Large intestine (tissue), 3 donors: ENCODE data around the gene HIC2. TPM values are rescaled to one million over a fixed set of nuclear protein-coding genes. Genes with fewer than 3 reads are reported as not detected.
"Not testable (repeated sequence)": the region's sequence is repeated elsewhere in the genome, so short reads cannot be mapped to it uniquely, and the experiment has no call there.

Experiments used
- DNase-seq, 2 donors: peaks; one replicate each; pipeline versions ENCODE4 v3.0.0 to v3.0.0-alpha.2; 2013
- H3K27ac ChIP-seq: one replicate; pipeline ENCODE4 v1.5.1; 2013; ENCODE audit warnings: low read length
- H3K27me3 ChIP-seq: 2 replicates; pipeline ENCODE4 v1.6.1; 2013; ENCODE audit warnings: low read length; ENCODE audit not compliant: control insufficient read depth, insufficient read depth
- H3K36me3 ChIP-seq: 2 replicates; pipeline ENCODE4 v1.6.1; 2013; ENCODE audit warnings: low read length; ENCODE audit not compliant: control insufficient read depth, insufficient read depth
- H3K4me1 ChIP-seq: one replicate; pipeline ENCODE4 v1.6.1; 2013; ENCODE audit warnings: low read length; ENCODE audit not compliant: control insufficient read depth, insufficient read depth
- H3K4me3 ChIP-seq: one replicate; pipeline ENCODE4 v1.5.1; 2013; ENCODE audit warnings: low read length
- H3K9me3 ChIP-seq: one replicate; pipeline ENCODE4 v1.6.1; 2013; ENCODE audit warnings: mild to moderate bottlenecking, low read depth, low read length, moderate library complexity; ENCODE audit not compliant: control insufficient read depth
- WGBS: methylation state at CpG from one replicate; pipeline ENCODE4 v1.1.5; 2013; ENCODE audit warnings: low lambda C conversion rate; ENCODE audit not compliant: insufficient coverage; 5-methylcytosine and 5-hydroxymethylcytosine counted together
- polyA plus RNA-seq: library from polyadenylated mRNA; unstranded; fragments of 120-200 nt; gene quantifications from one replicate; pipeline ENCODE4 v1.2.1, GENCODE V29; 2013

Gene HIC2
- polyA plus RNA-seq, 1 donor = 24.4 TPM

DNA sequence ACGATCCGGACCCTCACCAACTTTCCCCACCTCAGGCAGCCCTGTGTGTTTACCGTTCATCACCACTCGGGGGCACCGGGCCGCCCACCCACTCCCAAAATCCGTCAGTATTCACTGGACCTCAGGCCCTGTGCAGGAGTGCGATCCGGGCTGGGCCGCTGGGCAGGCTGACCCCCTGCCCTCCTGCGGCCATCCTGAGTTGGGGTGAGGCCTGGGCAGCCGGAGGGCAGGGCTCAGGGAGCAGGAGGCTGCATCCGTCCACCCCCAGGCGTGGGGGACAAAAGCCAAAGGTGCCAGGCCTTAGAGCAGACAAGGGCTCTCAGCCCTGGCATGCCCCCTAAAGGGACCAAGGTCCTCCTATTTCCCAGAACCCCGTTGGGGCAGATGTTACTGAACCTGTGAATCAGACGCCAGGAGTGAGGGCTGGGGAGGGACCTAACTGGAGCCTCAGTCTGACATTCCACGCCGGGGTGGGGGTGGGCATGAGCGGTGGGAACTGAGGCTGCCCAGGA lies 33.2 kb downstream of the HIC2 start:
- no peak for DNase-seq
- no CpG with 5 or more reads among the region's 19 CpGs for WGBS
- H3K36me3 ChIP-seq = peaks cover 33% of the 10 kb centered on the region

DNA sequence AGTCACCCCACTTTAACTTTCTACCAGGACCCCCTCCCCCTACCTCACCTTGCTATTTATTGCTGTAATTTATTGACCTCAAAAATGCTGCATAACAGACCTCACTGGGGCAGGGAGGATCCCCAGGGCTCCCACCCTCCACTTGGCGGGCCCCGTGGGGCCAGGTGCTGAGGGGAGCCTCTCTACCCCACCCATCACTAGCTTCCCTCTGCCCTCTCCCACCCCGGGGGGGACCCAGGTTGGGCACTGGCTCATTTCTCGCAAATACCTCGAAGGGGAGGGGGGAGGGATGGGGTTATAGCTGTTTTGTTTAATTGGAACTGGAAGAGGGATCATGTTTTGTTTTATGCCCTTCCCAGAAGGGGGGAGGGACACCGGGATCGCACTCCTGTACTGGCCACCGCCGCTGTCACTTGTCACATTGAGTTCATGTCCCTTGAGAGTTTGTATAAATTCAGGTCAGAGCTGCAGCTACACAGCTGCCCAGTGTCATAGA lies 33.7 kb downstream of the HIC2 start:
- H3K27ac ChIP-seq = no peak overlapping the region
- whole genome bisulfite sequencing = no CpG with 5 or more reads among the region's 9 CpGs
- DNase-seq = no peak
- H3K36me3 ChIP-seq = peaks cover 27% of the 10 kb centered on the region
- no peak overlapping the region for H3K4me3 ChIP-seq
- H3K9me3 ChIP-seq = no peaks in the 10 kb centered on the region
- H3K4me1 ChIP-seq = peaks cover 2% of the 10 kb centered on the region
- no peaks in the 10 kb centered on the region for H3K27me3 ChIP-seq

More for the DNA sequence above, 33.2 kb downstream of the HIC2 start:
- Histone ChIP-seq H3K4me3 (no peak overlapping the region), H3K9me3 (no peaks in the 10 kb centered on the region), H3K4me1 (peaks cover 2% of the 10 kb centered on the region), H3K27ac (no peak overlapping the region), H3K27me3 (no peaks in the 10 kb centered on the region)

DNA sequence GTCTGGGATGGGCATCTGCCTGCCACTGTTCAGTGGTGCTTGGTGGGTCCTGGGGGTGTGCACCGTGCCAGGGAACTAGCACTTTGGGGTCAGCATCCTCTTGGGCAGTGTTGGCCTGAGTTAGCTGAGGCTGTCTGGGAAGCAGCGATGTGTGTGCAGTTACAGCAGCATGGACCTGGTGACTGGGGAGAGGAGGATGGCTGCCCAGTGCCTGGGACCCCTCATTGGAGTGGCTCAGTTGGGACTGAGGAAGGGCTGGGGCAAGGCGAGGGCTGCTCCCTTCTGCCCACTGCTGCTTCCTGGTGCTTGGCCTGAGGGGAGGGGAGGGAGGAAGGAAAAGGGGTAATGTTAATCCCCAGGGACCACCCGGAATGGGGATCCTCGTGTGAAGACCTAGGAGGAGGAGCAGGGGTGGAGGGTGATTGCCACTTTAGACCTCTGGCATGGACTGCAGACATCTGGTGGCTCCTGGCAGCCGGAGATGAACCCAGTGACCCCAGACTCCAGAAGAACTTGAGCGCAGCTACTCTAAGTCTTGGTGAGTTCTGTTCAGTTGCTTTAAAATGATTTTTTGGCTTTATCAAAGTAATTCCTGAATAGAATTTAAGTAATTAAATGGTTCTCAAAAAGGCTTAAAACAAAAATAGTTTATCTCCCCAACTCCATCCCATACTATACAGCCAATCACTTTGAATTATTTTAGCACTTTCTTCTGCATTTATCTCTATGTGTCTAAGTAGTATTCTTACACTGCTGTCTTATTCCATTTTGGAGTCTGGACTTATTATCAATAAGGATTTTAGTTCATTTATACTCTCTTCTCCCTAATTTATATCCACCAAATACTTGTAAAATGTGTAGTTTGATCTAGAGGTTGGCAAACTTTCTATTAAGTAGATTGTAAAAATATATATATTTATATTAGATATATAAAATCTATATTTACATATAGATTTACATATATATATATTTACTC lies 34.7 kb downstream of the HIC2 start:
- Histone ChIP-seq H3K4me1 (peaks cover 2% of the 10 kb centered on the region), H3K9me3 (no peaks in the 10 kb centered on the region), H3K4me3 (no peak overlapping the region), H3K27me3 (no peaks in the 10 kb centered on the region), H3K36me3 (peaks cover 18% of the 10 kb centered on the region), H3K27ac (no peak overlapping the region)
- DNase-seq = no peak
- no CpG with 5 or more reads among the region's 7 CpGs for whole genome bisulfite sequencing

DNA sequence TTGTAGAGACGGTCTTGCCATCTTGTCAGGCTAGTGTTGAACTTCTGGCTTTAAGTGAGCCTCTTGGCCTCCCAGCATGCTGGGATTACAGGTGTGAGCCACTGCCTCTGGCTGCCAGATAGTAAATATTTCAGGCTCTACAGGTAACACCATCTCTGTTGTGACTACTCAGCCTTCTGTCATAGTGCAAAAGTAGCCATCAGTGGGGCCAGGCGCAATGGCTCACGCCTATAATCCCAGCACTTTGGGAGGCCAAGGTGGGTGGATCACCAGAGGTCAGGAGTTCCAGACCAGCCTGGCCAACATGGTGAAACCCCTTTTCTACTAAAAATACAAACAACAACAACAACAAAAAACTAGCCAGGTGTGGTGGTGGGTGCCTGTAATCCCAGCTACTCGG lies 35.5 kb downstream of the HIC2 start:
- DNase-seq, H3K4me3 ChIP-seq, H3K9me3 ChIP-seq, H3K4me1 ChIP-seq, H3K36me3 ChIP-seq, H3K27me3 ChIP-seq, H3K27ac ChIP-seq: not testable (repeated sequence)
- no CpG with 5 or more reads among the region's 4 CpGs for WGBS

- not testable (repeated sequence) for DNase-seq, H3K27me3 ChIP-seq, H3K4me1 ChIP-seq, H3K9me3 ChIP-seq, H3K36me3 ChIP-seq, H3K4me3 ChIP-seq, H3K27ac ChIP-seq
- no CpG with 5 or more reads among the region's 9 CpGs for WGBS
Measured at GRCh38 chr22:21454998-21455333, 37.8 kb downstream of the HIC2 start.

DNA sequence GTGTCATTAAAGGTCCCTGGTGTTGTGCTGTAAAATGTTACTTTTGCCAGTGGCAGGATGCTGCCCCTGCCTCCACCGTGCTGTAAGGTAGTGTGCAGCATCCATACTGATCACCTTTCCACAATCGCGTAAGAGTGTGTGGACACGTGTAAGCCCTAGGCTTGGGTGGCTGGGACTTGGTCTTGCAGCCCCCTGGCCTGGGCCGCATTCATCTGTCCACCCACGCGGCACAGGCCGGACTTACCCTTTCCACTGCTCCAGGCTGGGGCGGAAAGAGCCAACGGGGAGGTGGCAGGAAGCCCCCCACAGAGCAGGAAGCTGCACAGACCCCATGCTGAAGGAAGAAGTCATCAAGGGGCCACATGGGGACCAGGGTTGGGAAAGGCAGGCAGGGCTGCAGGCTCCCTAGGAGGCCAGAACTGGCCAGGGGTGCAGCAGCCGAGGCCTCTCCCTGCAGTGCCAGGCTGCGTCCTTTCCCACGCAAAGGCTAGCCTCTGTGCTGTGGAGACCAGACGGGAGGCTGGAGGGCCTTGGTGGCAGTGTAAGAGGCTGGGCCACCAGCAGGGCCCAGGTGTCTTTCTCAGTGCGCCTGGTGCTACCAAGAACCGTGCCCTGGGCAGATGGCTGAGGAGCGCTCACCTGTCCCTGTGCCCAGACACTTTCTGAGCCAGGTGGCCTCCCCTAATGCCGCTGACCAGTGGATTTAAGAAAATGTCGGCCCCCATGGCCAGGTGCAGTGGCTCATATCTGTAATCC lies 38.3 kb downstream of the HIC2 start:
- DNase-seq = no peak
- Histone ChIP-seq H3K4me1 (peaks cover 2% of the 10 kb centered on the region), H3K27ac (no peak overlapping the region), H3K36me3 (no peaks in the 10 kb centered on the region), H3K4me3 (no peak overlapping the region), H3K9me3 (no peaks in the 10 kb centered on the region), H3K27me3 (no peaks in the 10 kb centered on the region)
- no CpG with 5 or more reads among the region's 19 CpGs for WGBS

DNA sequence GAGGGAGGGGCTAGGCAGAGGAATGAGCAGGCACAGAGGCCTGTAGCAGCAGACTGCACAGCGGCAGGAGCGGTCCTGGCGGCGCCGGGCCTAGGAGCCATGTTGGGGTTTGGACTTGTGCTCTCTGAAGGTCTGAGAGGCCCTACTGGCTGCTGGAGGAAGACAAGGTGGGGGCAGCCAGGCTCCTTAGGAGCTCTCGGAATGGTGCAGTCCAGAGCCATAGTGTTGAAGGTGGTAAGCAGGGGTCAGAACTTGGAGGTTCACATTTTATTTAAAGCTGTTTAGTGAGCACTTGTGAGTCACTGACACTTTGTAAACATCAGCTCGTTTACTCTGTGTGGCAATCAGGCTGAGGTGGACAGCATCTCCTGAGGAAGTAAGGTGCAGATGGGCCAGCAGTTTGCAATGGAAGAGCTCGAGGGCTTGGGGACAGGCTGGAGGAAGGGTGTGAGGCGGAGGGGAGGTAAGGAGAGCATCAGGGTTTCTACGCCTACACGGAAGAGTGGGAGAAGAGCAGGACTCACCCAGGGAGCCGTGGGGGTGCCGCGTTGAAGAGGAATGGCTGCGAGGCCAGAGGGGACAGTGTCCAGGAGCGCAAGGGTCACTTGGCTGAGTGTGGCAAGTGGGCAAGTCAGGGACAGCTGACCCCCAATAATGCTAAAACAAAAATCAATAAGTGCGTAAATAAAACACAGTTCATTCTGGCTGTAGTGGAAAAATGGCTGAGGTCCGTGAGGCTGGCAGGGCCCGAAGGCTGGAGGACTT lies 40.0 kb downstream of the HIC2 start:
- no peak overlapping the region for H3K27ac ChIP-seq
- WGBS = no CpG with 5 or more reads among the region's 19 CpGs
- no peak overlapping the region for H3K4me3 ChIP-seq
- no peaks in the 10 kb centered on the region for H3K36me3 ChIP-seq
- no peaks in the 10 kb centered on the region for H3K9me3 ChIP-seq
- H3K27me3 ChIP-seq = no peaks in the 10 kb centered on the region
- H3K4me1 ChIP-seq = no peaks in the 10 kb centered on the region
- DNase-seq = no peak

DNA sequence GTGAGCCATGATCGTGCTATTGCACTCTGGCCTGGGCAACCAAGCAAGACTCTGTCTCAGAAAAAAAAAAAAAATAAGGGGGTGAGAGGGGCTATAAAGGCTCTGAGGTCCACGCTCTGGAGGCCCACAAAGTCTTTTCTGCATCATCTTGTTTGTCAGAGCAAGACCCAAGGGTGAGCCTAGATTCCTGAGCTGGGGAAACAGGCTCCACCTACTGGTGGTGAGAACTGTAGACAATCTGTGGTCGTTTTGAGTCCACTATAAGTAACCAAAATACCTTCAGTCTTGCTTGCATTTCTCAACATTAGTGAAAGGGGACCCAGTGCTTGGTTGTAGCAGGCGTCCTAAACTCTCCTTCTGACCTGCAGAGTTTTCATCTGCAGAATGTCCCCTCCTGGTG lies 45.5 kb downstream of the HIC2 start:
- not testable (repeated sequence) for H3K36me3 ChIP-seq, H3K4me3 ChIP-seq, H3K27me3 ChIP-seq, H3K9me3 ChIP-seq, H3K4me1 ChIP-seq, H3K27ac ChIP-seq, DNase-seq
- WGBS = no CpG with 5 or more reads among the region's 4 CpGs

DNA sequence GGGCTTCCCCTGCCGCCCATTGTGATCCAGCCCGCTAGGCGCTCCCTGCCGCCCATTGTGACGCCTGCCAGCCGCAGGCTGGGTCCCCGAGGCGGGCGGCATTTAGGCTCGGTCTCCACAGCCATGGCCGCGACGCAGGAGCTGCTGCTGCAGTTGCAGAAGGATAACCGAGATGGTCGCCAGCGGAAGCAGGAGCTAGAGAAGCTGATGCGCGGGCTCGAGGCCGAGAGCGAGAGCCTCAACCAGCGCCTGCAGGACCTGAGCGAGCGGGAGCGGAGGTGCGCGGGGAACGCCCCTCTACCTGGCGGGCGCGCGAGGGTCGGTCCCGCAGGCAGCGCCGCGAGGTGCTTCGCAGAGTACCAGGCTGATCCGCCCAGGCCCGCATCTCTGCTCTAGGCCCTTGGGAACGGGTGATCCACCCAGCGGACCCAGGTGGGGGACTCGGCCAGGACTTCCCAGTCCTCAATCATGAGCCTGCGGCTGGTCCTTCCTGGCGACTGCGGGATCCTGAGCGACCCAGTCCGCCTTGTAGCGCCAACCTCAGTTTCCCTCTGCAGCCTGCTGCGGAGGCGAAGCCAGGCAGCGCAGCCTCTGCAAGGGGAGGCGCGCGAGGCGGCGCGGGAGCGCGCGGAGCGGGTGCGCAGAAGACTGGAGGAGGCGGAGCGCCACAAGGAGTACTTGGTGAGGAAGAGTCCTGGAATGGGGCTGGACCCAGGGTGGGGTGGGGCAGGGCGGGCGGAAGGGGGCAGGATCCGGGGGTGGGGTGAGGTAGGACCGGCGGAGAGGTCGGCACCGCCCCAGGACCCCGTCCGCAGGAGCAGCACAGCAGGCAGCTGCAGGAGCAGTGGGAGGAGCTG lies 50.4 kb downstream of the HIC2 start, which contains the start of gene TMEM191C:
TMEM191C (plus strand) TSS at position 51 of the 857 bp plus-strand sequence; CDS start at position 124, 73 bp downstream.
- H3K36me3 ChIP-seq, H3K9me3 ChIP-seq, DNase-seq, H3K27me3 ChIP-seq, H3K4me1 ChIP-seq: not testable (repeated sequence)
- Histone ChIP-seq H3K27ac (peak within 1 kb of the TSS; percentile 68), H3K4me3 (peak within 1 kb of the TSS; percentile 23)
- WGBS = no CpG with 5 or more reads among the region's 74 CpGs
